Omental fat pad (tissue), 4 donors: Measurements from ENCODE around the gene CYB5R4. TPM values are rescaled to one million over a fixed set of nuclear protein-coding genes. Genes with fewer than 3 reads are reported as not detected.

ENCODE experiments used
- ATAC-seq: fragments of 150-250 bp; one replicate; pipeline ENCODE4 v1.9.1; 2016; ENCODE audit warnings: mild to moderate bottlenecking, moderate library complexity; ENCODE audit not compliant: low FRiP score
- DNase-seq: peaks from one replicate; pipeline ENCODE4 v3.0.0-alpha.2; 2019; ENCODE audit warnings: low spot score
- CTCF ChIP-seq, 3 donors: fragments of 450-650 bp; IDR thresholded peaks; one replicate each; pipeline ENCODE4 v1.5.1; 2016 to 2017; ENCODE audit warnings: antibody characterized with exemption in 3 of 3, mild to moderate bottlenecking in 3 of 3, moderate library complexity in 2 of 3
- total RNA-seq, 4 donors: library from RNA; depleted of rRNA; stranded (reverse); fragments of >200 nt; gene quantifications; one replicate each; pipeline ENCODE4 v1.1.0, GENCODE V29; 2016

Gene CYB5R4
- total RNA-seq, 4 donors from 2014 or later, result 7.2 to 12.8 (median 10.7) TPM

- no peak for ATAC-seq
- no peak for DNase-seq
- TF ChIP-seq CTCF (IDR thresholded peaks at IDR 0.05), result no peak
Observed at GRCh38 chr6:83978997-83979396, 119.5 kb downstream of the CYB5R4 start.

GRCh38 chr6:83984411-83984810, 124.9 kb downstream of the CYB5R4 start:
- no peak for TF ChIP-seq CTCF (IDR thresholded peaks at IDR 0.05)
- ATAC-seq (no peak), DNase-seq (no peak)

GRCh38 chr6:83985308-83985713, 125.8 kb downstream of the CYB5R4 start:
- DNase-seq, result no peak
- ATAC-seq, result no peak

GRCh38 chr6:83985715-83986114, 126.2 kb downstream of the CYB5R4 start:
- DNase-seq, result no peak
- TF ChIP-seq CTCF (IDR thresholded peaks at IDR 0.05), result no peak
- no peak for ATAC-seq

More at GRCh38 chr6:83985308-83985713, 125.8 kb downstream of the CYB5R4 start:
- TF ChIP-seq CTCF (IDR thresholded peaks at IDR 0.05), result no peak

GRCh38 chr6:83998021-83998584, 138.6 kb downstream of the CYB5R4 start:
- ATAC-seq, result no peak
- TF ChIP-seq CTCF (IDR thresholded peaks at IDR 0.05), result no peak
- DNase-seq, result no peak

- ATAC-seq (no peak), DNase-seq (no peak)
- no peak for TF ChIP-seq CTCF (IDR thresholded peaks at IDR 0.05)
Observed at GRCh38 chr6:84001119-84001518, 141.6 kb downstream of the CYB5R4 start.

- ATAC-seq (no peak), DNase-seq (no peak)
- TF ChIP-seq CTCF (IDR thresholded peaks at IDR 0.05), result no peak
Observed at GRCh38 chr6:84002226-84002625, 142.7 kb downstream of the CYB5R4 start.
